Endothelial cell (in vitro differentiated cells): ENCODE data around the gene ACACA. TPM values are rescaled to one million over a fixed set of nuclear protein-coding genes. Genes with fewer than 3 reads are reported as not detected.

Experiments used
- DNase-seq: peaks from one replicate; pipeline ENCODE4 v3.0.0; 2021; ENCODE audit warnings: low spot score
- H3K27ac Mint-ChIP-seq: one replicate; pipeline ENCODE4 v1.8.0; 2021; ENCODE audit warnings: mixed read lengths, inconsistent platforms; ENCODE audit not compliant: unreplicated experiment
- H3K27me3 Mint-ChIP-seq: one replicate; pipeline ENCODE4 v1.8.0; 2021; ENCODE audit warnings: mild to moderate bottlenecking, moderate library complexity, mixed read lengths, inconsistent platforms; ENCODE audit not compliant: unreplicated experiment
- H3K36me3 Mint-ChIP-seq: one replicate; pipeline ENCODE4 v1.8.0; 2021; ENCODE audit warnings: mild to moderate bottlenecking, low read depth, mixed read lengths, inconsistent platforms; ENCODE audit not compliant: unreplicated experiment
- H3K4me1 Mint-ChIP-seq: one replicate; pipeline ENCODE4 v1.8.0; 2021; ENCODE audit warnings: mild to moderate bottlenecking, mixed read lengths, inconsistent platforms; ENCODE audit not compliant: unreplicated experiment
- H3K4me3 Mint-ChIP-seq: one replicate; pipeline ENCODE4 v1.8.0; 2021; ENCODE audit warnings: mild to moderate bottlenecking, mixed read lengths, inconsistent platforms; ENCODE audit not compliant: unreplicated experiment
- H3K9me3 Mint-ChIP-seq: one replicate; pipeline ENCODE4 v1.8.0; 2021; ENCODE audit warnings: mixed read lengths, inconsistent platforms; ENCODE audit not compliant: unreplicated experiment
- total RNA-seq: library from RNA; stranded (reverse); fragmentation: NEBNext Ultra II Directional; extraction: Animal tissue kit (Norgen Biotek cat#: 25700); gene quantifications from one replicate; pipeline ENCODE4 v1.2.1, GENCODE V29; 2021; ENCODE audit not compliant: unreplicated experiment
- TF ChIP-seq, protein P1 (sequence below): fragments of 200-600 bp; sonication (generic); IDR thresholded peaks from one replicate; pipeline ENCODE4 v1.5.0; 2021; ENCODE audit warnings: antibody characterized with exemption; ENCODE audit not compliant: unreplicated experiment

Gene ACACA
- total RNA-seq, 1 donor from 2014 or later, result 91.5 TPM

DNA sequence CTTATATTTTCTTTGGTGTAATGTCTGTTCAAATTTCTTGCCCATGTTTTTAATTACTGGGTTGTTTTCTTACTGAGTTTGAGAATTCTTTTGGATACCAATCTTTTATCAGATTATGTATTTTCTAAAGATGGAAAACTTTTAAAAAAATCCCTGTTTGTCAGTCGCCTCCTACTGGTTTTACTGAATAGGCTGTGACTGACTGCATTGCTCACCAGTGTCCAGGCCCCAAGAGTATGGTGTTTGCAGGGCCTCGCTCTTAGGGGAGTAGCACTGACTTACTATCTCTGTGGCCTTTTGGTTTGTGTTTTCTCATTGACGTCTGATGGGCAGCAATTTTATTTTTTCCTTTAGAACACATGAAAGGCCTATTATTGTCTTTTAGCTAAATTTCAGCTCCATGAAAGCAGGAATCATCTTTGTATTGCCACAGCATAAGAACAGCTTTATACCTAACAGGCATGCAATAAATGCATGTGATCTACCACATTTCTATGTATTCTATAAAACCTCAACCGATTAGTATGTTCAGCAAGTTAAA is 269.5 kb downstream of the ACACA start:
- H3K4me1 Mint-ChIP-seq, result peaks cover 26% of the 10 kb centered on the region
- no peak overlapping the region for H3K4me3 Mint-ChIP-seq
- no peaks in the 10 kb centered on the region for H3K27me3 Mint-ChIP-seq
- no peaks in the 10 kb centered on the region for H3K9me3 Mint-ChIP-seq
- TF ChIP-seq, protein P1, sequence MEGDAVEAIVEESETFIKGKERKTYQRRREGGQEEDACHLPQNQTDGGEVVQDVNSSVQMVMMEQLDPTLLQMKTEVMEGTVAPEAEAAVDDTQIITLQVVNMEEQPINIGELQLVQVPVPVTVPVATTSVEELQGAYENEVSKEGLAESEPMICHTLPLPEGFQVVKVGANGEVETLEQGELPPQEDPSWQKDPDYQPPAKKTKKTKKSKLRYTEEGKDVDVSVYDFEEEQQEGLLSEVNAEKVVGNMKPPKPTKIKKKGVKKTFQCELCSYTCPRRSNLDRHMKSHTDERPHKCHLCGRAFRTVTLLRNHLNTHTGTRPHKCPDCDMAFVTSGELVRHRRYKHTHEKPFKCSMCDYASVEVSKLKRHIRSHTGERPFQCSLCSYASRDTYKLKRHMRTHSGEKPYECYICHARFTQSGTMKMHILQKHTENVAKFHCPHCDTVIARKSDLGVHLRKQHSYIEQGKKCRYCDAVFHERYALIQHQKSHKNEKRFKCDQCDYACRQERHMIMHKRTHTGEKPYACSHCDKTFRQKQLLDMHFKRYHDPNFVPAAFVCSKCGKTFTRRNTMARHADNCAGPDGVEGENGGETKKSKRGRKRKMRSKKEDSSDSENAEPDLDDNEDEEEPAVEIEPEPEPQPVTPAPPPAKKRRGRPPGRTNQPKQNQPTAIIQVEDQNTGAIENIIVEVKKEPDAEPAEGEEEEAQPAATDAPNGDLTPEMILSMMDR, result no peak
- no peak overlapping the region for H3K27ac Mint-ChIP-seq
- peaks cover 5% of the 10 kb centered on the region for H3K36me3 Mint-ChIP-seq
- DNase-seq, result no peak

DNA sequence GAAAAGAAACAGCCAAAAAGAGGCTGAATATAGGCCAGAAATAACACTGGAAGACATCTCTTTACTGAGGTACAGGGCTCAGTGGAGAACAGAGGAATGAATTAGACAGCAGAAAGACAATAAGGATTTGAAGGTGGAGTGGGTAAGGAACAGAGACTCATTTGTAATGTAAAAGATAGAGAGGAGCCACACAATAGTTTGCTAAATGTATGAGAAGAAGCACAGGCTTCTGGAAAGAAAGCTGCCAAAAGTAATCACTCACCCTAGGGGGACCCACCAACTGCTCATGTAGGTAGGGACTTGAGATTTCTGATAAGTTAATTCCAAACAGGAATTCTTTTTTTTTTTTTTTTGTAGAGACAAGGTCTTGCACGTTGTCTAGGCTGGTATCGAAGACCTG is 271.1 kb downstream of the ACACA start:
- H3K27me3 Mint-ChIP-seq, result no peaks in the 10 kb centered on the region
- H3K9me3 Mint-ChIP-seq, result no peaks in the 10 kb centered on the region
- DNase-seq, result no peak
- H3K4me1 Mint-ChIP-seq, result peaks cover 39% of the 10 kb centered on the region
- H3K4me3 Mint-ChIP-seq, result no peak overlapping the region
- TF ChIP-seq, protein P1, result no peak
- H3K27ac Mint-ChIP-seq, result no peak overlapping the region
- peaks cover 5% of the 10 kb centered on the region for H3K36me3 Mint-ChIP-seq

DNA sequence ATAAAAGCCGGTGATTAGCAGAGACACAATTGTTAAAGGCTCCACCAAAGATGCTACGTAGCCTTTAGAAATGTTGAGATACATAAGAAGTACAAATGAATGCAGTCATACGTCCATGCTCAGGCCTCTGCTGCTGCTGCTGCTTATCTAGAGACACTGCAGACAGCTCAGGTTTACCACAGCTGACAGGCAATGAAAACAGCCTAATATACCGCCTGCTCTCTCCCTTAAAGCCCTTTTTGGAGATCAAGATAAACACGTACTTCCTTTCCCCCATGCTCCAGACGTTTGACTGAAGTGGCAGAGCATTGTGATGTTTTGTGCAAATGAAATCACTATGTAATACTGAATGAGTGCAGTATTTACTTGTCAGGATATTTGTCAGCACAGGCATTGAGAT is 272.6 kb downstream of the ACACA start:
- no peaks in the 10 kb centered on the region for H3K9me3 Mint-ChIP-seq
- H3K4me1 Mint-ChIP-seq, result peaks cover 39% of the 10 kb centered on the region
- TF ChIP-seq, protein P1, result no peak
- DNase-seq, result no peak
- no peak overlapping the region for H3K4me3 Mint-ChIP-seq
- no peaks in the 10 kb centered on the region for H3K27me3 Mint-ChIP-seq
- H3K36me3 Mint-ChIP-seq, result peaks cover 15% of the 10 kb centered on the region
- no peak overlapping the region for H3K27ac Mint-ChIP-seq

DNA sequence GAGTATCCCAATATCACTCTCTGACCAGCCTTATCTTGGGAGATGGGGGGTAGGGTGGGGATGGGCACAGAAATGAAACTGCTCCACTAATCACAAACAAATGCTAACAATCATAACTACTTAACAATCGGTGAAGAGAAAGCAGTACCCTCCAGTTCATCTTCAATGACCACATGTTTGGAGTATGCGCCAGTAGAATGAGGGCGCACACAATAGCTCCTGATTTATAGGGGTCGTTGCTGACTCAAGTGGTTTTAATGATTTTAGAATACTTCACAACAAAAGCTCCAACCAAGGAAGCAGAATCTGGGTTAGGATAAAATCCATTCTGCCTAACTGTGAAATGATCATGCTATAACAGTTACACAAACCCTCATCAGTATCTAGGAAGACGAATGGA is 273.5 kb downstream of the ACACA start:
- Mint-ChIP-seq H3K27me3 (no peaks in the 10 kb centered on the region), H3K27ac (no peak overlapping the region), H3K36me3 (peaks cover 11% of the 10 kb centered on the region), H3K4me3 (no peak overlapping the region), H3K9me3 (no peaks in the 10 kb centered on the region), H3K4me1 (peaks cover 39% of the 10 kb centered on the region)
- TF ChIP-seq, protein P1, result no peak
- no peak for DNase-seq

DNA sequence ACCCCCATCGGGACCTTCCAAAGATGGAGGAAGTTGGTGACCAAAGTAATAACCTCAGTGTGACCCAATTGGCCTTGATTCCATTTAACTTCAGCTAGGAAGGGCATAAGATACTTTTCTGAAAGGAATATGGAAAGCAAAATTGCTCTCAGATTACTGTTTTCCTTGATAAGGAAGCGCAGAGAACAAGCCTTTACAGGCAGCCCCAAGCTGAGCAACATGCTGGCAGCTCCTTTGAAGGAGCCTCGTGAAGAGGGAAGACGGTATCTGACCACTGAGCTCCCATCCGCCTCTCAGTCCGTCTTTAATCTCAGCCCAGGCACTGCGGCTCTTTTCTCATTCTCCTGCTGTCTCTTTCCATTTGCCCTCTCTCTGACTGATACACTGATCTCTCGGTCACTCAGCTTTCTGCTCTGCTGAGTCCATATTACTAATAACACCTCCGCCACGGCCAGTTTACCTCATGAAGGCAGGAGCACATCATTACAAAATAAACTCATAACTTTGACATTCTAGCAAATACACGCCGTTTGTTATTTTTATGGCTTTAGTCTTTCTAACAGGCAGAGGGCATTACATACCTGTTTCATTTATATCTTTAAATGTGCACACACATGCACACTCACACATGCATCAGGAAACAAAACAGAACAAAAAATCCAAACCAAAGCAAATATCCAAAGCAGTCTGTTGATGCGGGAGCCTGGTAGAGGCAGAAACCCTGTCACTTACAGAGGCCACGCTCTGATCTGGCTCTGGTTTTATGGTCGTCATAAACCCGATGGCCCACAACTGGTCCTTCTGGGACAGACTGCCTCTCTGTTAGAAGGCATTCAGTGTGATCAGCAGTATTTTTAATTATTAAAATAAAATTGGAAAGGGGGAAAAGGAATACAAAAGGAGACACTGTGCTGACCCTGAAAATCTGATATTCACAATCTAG is 274.7 kb downstream of the ACACA start:
- Mint-ChIP-seq H3K4me1 (peaks cover 39% of the 10 kb centered on the region), H3K36me3 (peaks cover 11% of the 10 kb centered on the region), H3K4me3 (no peak overlapping the region), H3K9me3 (no peaks in the 10 kb centered on the region), H3K27me3 (no peaks in the 10 kb centered on the region), H3K27ac (no peak overlapping the region)
- no peak for DNase-seq
- TF ChIP-seq, protein P1, result no peak
